ENCODE results near the gene EVX1.

The EVX1 gene

GRCh38 chr7:27242555-27243339 lies at the start of gene EVX1:
Gene EVX1 (plus strand): TSS chr7:27242802. CDS start chr7:27243031, 229 bp downstream.
- peaks cover 39% of the 10 kb centered on the region for H3K4me1 Mint-ChIP-seq
- TF ChIP-seq CTCF (IDR thresholded peaks at IDR 0.05; ENCODE audit: unreplicated experiment in 3 of 3), result no peak
- H3K27me3 Mint-ChIP-seq (ENCODE audit: low read depth), result peaks cover 99% of the 10 kb centered on the region
- peaks cover 7% of the 10 kb centered on the region for H3K9me3 Mint-ChIP-seq
- H3K36me3 Mint-ChIP-seq (ENCODE audit: low read depth), result no peaks in the 10 kb centered on the region
- no peak within 1 kb of the TSS for H3K27ac Mint-ChIP-seq
- H3K4me3 Mint-ChIP-seq, result peak within 1 kb of the TSS; percentile 69 to 78 (median 76)

- no peak for TF ChIP-seq CTCF (IDR thresholded peaks at IDR 0.05; ENCODE audit: unreplicated experiment in 3 of 3)
- H3K4me1 Mint-ChIP-seq, result peaks cover 26% of the 10 kb centered on the region
- peak overlapping the region; percentile 31 to 57 (median 56) for H3K4me3 Mint-ChIP-seq
- H3K9me3 Mint-ChIP-seq, result no peaks in the 10 kb centered on the region
- peak overlapping the region in 1 of 3 experiments; percentile 40 for H3K27ac Mint-ChIP-seq
- H3K27me3 Mint-ChIP-seq (ENCODE audit: low read depth), result peaks cover 100% of the 10 kb centered on the region
- H3K36me3 Mint-ChIP-seq (ENCODE audit: low read depth), result no peaks in the 10 kb centered on the region
These were observed 49.1 kb upstream of the EVX1 start for GRCh38 chr7:27193335-27194001.

- peak overlapping the region in 2 of 3 experiments; percentile 56 to 57 for H3K4me3 Mint-ChIP-seq
- TF ChIP-seq CTCF (IDR thresholded peaks at IDR 0.05; ENCODE audit: unreplicated experiment in 3 of 3), result no peak
- no peaks in the 10 kb centered on the region for H3K9me3 Mint-ChIP-seq
These were observed 48.6 kb upstream of the EVX1 start for GRCh38 chr7:27194002-27194352.

GRCh38 chr7:27194686-27195379 lies 47.8 kb upstream of the EVX1 start:
- Mint-ChIP-seq H3K27me3 (ENCODE audit: low read depth) (peaks cover 98% of the 10 kb centered on the region), H3K4me3 (no peak overlapping the region), H3K36me3 (ENCODE audit: low read depth) (no peaks in the 10 kb centered on the region), H3K4me1 (peaks cover 17% of the 10 kb centered on the region), H3K9me3 (no peaks in the 10 kb centered on the region), H3K27ac (no peak overlapping the region)
- TF ChIP-seq CTCF (IDR thresholded peaks at IDR 0.05; ENCODE audit: unreplicated experiment in 3 of 3), result no peak

More at GRCh38 chr7:27194002-27194352, 48.6 kb upstream of the EVX1 start:
- Mint-ChIP-seq H3K27ac (peak overlapping the region in 1 of 3 experiments; percentile 40), H3K27me3 (ENCODE audit: low read depth) (peaks cover 100% of the 10 kb centered on the region), H3K36me3 (ENCODE audit: low read depth) (no peaks in the 10 kb centered on the region), H3K4me1 (peaks cover 22% of the 10 kb centered on the region)

- no peaks in the 10 kb centered on the region for H3K9me3 Mint-ChIP-seq
- H3K4me3 Mint-ChIP-seq, result no peak overlapping the region
- no peak overlapping the region for H3K27ac Mint-ChIP-seq
- TF ChIP-seq CTCF (IDR thresholded peaks at IDR 0.05; ENCODE audit: unreplicated experiment in 3 of 3), result peak; percentile 86 to 89 (median 89)
- H3K36me3 Mint-ChIP-seq (ENCODE audit: low read depth), result no peaks in the 10 kb centered on the region
- H3K4me1 Mint-ChIP-seq, result peaks cover 20% of the 10 kb centered on the region
- peaks cover 98% of the 10 kb centered on the region for H3K27me3 Mint-ChIP-seq (ENCODE audit: low read depth)
These were observed 46.3 kb upstream of the EVX1 start for GRCh38 chr7:27196287-27196767.

Measured in nephron (organoid).